ENCODE measurements around the gene PARD3B.

Gene PARD3B

DNA sequence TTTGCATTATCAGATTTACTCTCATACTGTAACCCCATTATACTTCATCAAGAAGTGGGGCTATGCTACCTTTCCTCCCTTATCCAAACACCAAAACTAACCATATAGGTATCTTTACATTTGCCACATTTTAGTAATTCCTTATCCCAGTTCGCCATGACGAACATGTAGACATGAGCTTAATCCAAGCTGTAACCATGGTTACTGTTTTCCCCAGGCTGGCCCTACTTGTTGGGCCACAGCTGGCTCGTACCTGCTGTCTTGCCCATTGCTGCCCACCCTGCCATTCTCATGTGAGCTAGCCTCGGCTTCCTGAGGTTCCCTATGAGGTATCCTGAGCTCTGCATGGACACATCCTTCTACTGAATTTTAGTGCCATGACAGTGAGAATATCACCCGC lies 117.7 kb downstream of the PARD3B start:
- DNase-seq = no peak

DNA sequence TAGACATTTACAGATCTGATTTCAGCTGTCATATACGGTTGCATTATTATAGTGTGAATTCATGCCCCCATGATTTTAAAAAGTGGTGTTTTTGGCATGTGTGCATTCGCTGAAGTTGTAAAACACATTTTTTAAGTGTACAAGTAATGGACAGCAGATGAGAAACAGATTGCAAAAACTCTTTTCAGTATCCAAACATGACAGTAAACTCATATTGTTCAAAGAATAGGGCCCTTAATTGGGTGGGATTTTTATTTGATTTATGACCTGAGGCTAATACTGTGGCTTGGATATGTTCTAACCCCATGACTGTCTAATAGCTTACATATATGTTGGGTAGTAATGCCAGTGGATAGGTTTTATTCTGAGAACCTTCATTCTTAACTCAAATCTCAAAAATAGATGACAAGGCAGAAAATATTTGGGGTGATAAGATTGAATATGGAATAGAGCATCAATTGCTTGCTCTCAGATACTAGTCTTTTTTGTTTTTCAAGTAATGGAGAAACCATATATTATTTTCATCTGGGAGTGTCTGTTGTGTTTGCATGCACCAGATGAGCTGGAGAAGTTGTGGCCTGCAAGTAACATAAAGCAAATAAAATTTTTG lies 118.6 kb downstream of the PARD3B start:
- DNase-seq = no peak

DNA sequence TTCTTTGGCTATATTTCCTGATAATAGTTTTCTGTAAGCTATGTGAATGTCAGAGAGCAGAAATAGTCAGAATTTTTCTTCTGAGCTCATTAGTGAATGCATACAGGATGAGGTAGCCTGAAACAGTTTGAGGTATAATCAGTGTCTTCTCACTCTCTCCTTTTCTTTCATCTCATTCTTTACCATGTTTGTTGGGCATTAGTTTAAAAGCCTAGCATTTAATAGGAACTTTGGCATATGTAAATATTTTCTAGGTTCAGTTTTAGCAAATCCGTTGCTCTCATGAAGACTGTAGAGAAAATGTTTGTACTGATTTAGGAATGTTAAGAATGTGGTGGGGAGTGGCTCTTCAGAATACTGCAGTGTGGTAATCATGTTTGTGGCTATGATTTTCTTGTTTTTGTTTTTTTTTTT lies 119.4 kb downstream of the PARD3B start:
- DNase-seq = no peak

DNA sequence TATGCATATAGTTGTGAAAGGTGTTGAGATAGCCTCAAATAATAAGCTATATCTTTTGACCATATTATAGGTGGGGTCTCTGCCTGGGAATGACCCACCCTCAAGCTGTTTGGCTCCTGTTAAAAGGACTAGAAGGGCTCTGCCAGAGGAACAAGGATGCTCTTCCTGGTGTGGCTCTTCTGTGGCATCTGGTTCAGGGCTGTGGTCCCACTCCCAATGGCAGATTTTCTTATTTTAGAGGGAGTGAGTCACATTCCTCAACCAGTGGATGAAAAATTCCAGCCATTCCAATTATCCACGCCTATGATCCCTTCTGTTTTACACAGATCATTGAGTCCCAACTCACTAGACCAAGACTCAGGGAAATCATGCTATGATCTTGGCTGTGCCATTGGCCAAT lies 119.9 kb downstream of the PARD3B start:
- DNase-seq = no peak

DNA sequence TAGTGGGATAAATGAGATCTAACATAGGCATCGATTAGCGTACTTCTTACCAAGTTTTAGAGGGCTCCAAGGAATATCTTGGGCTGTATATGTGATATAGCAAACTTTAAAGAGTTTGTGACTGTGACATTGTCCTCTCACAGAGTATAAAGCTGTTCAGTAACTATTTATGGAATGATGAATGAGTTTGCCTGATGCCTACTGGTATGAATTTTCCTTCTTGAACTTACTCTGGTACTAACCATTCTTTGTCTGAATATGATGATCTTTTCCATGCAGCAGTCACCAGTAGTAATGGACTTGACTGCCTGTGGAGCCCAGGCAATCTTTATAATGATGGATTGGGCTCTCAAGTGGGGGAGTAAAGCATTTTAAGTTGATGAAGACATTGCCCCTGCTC lies 120.5 kb downstream of the PARD3B start:
- DNase-seq = no peak

DNA sequence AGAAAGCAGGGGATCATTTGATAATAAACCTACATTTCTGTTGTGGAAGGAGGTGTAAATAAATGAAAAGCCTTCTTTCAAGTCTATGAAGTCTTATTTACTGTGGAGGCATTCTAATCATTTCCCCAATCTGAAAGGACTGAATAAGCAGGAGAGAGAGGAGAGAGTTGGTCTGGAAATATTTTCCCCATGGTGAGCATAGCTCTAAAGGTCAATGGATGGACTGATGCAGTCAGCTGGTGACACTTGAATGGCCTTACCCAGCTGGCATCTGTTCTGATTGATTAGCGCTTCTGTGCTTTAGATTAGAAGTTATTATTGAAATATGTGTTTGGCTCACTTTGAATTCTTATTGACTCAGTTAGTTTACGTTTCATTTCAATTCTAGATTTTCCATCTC lies 122.7 kb downstream of the PARD3B start:
- DNase-seq = no peak

DNA sequence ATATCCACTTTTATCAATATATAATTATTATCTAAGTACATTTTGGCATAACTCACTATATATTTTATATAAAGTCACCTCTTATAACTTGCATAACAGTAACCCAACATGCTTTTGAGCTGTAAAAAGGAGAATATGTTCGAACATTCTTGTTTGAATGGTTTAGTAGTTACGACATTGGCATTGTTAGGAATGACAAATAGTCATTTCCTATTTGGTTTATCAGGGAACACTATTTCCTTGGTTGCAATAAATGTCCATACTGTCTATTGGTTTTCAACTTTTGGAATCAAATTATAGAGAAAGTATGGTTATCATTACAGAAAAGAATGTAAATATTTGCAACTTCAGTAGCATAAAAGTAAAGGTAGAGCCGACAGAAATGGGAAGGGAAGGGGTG lies 124.1 kb downstream of the PARD3B start:
- DNase-seq = no peak

DNA sequence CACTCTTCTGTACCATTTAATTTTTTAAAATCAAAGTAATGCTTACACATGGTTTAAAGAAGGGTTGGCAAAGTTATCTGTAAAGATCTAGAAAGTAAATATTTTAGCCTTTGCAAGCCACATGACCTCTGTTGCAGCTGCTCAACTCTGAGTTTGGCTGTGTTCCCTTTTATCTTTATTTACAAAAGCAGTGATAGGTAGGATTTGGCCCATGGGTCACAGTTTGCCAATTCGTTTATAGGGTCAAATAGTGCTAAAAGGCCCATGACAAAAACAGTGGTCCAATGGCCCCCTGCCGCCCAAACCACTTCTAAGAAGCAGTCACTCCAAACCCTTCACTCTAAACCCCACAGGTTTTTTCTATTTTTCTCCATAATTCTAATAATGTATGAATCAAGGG lies 124.8 kb downstream of the PARD3B start:
- no peak for DNase-seq

DNA sequence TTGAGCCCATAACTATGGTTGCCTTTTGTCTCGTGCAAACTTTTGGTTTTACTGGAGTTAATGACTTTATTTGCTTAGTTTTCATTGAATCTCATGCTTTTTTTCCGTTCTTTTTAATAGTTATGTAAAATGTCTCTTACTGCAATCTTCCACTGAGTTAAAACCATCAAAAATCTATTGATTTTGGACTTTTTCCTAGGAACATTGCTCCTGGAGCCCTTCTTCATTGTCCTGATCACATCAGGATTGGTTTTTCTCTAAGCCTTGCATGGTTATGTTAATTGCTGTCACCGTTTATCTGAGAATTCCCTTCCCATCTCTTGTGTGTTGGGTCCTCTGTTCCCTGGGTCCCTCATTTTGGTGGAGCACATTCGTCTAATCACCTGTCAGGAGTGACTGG lies 125.5 kb downstream of the PARD3B start:
- no peak for DNase-seq

DNA sequence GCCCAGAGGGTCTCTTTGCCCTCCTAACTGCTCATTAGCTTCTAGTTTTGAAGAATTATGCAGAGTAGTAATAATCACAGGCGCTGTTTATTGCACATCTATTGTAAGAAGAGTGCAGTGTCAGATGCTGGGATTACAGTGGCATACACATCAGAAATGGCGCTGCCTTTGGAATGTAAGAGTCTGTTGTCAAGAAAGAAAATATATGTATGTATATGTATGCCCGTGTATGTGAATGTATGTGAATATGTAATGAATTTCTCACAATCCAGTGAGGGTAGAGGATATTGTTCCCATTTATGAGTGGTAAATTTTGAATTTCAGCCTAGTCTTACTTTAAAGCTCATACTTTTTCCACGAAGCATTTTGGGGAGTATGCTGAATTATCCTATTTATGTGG lies 127.5 kb downstream of the PARD3B start:
- DNase-seq = no peak

DNA sequence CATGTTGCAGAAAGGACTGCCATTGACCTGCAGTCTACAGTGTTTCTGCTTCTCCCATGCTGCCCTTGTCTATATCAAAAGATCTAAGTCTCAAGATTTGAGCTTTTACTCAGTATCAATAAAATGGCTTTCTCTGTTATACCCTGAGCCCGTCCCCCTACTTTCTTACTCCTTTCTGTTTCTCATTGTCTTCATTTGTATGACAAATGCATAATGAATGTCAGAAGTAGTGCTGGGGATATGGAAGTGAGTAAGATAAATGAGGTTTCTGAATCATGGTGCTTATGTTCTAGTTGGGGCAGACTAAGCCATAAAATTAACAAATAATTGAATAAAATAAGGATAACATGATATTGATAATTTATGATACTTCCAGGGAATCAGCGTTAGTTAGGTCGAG lies 128.6 kb downstream of the PARD3B start:
- no peak for DNase-seq

DNA sequence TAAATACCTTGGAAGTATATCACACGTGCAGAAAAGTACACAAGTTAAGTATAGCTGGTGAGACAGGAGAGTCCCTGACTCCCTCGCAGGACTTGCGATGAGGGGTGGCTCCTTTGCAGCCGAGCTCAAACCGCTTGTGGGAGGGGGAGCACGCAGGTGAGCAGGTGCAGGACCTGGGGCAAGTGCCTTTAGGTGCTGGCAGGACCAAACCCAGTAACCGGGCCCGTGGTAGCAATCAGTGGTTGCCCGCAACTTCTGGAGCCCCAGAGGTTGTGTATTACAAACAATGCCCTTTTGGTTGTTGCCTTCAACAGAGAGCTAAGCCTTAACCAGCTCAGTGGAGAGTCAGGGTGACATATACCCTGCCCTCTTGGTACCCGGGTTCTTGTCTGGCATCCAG lies 132.8 kb downstream of the PARD3B start:
- DNase-seq = no peak

DNA sequence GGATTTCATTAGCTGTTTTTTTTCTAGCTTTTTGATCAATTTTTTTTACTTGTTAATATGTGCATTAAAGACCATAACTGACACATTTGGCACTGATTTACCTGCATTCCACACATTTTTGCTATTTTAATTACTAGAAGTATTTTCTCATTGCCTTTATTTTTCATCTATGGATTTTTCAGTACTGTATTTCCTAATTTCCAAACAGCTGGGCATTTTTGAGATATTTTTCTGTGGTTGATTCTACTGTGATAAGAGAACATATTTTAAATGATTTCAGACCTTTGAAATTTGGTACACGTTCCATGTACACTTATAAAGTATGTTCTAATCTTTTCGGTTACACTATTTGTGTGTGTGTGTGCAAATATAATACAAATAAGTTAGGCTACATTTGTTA lies 135.3 kb downstream of the PARD3B start:
- no peak for DNase-seq

DNA sequence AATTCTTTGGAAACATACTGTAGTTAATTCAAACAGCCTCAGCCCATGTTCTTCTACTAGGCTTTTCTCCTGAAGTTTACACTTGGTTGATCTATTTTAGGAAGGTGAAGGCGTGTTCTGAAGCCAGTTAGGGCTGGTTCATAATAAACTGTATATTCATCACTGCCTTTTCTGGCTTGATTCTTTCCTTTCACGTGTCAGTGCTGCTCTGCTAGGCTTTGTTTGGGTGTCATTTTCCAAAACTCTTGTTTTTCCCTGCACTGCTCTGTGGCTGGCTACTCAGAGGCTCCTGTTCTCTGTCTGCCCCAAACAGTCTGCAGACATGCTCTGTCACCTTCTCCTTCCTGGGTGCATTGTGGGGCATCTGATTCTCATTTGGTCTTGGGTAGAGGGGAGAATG lies 136.1 kb downstream of the PARD3B start:
- no peak for DNase-seq

DNA sequence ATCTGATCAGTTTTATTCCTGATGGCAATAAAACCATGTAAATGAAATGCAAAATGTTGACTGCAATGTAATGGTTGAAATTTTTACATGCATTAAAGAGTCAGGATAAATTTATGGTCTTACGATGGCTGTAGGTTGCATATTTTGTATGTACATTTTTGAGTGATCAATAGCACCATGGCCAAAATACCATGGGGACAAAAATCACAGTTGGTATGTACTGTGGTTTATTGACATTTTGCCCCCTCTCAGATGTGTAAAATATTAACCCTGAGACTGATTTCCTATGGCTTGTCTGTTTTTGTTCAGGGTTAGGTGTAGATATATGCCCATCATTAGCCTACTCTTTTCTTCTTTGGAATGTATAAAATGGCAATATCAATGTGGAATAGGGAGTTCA lies 138.1 kb downstream of the PARD3B start:
- DNase-seq = no peak

DNA sequence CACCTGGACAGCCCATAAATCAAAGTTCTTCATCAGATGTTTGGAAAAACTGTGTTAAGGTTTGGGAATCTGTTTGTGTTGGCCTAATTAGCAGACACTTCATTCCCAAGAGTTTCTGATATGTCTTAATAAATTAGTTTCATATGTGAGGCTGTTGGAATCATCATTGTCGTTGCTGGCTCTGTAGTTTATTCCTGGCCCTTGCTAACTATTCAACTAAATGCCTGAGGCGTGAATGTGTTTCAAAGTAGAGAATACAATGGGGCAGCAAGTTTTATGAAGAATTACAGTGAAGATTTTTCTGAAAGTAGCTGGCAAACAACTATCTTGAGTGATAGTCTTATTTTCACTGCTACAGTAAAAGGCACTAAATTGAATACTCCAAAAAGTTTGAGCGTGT lies 141.1 kb downstream of the PARD3B start:
- no peak for DNase-seq

DNA sequence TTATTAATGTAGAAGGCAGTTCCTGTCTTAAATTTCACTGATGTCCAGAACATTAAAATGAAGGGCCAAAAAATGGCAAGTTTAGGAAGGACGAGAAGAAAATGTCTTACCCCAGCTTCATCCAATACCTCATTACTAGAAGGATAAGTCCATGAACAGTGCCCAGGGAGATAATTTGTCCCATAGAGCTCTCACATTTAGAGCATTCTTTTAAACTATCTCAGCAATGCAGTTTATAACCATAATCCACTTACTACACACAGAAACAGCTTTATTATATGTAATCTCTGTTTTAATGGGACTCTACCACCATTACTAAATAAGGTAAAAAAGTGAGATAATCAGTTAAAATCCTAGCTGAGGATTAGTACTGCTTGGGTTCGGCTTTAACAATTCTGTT lies 142.5 kb downstream of the PARD3B start:
- DNase-seq = no peak

DNA sequence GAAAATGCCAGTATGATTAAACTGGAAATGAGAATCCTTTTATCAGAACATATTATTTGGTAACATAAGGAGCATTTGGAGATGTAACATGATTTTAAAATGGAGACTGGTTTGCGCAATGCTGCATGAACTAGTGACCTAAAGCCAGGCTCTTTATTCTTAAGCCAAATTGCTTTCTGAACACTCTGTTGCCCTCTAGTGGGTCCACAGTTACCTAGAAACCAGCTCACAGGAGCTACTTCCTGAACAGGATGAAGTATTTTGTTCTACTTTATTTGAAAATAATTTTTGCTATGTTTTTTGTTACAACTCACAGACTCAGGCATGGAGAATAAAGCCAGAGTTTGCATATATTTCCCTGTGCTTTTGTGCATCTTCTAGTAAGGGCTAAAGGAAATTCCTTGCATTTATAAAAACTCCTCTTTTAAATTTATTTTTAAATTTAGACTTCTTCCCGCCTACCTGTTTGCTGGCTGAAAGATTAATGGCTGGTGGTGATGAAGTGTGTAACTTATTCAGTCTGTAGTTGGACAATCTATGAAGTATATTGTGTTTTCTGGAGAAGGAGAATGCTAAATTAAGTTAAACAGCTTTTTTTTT lies 146.7 kb downstream of the PARD3B start:
- peak; percentile 39 for DNase-seq

DNA sequence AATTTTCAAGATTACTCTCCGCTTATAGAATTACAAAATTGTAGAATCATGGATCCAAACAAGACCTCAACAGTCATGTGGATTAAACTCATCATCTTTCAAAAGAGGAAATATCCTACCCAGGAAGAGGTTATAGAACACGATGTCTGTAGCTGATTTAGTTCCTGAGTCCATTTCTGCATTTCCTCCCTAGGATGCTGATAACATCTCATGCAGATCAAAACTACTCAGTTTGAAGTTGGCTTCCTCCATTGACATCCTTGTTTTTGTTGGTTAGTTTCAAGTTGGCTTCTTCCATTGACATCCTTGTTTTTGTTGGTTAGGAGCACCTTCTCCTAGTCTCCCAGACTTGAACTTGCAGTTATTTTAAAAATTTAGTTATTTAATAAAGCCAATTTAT lies 147.5 kb downstream of the PARD3B start:
- no peak for DNase-seq

DNA sequence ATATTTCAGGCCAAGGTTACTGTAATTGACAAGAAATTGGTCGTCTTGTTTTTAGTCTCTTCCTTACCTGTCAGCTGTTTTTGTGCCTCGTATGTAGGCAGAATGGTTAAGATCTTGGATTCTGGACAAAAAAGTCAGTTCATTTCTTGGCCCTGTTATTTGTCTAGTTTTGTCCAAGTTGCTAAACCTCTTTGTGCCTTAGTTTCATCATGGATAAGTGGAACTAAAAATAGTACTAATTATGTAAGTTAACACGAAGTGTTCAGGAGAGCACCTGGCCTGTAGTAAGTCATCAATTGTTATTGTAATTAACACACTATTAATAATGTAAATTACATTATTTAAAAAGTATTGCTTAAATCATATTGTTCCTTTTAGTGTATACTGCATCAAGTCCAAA lies 148.0 kb downstream of the PARD3B start:
- DNase-seq = no peak

DNA sequence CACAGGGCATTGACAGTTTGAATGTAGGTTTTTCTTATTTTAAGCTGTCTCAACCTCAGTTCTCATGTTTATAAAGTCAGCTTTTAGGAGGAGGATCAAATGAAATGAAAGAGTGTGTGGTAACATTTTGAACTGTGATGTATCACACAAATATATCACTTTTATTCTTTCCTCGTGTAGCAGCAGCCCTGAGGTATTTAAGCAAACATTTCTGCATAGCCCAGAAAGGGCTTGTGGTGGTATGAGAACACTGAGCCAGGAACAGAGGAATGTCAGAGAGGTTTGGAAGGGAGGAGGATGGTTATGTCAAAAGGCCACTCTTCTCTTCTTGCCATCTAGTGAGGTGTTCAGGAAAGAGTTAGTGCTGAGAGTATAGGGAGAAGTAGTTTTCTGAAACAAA lies 150.2 kb downstream of the PARD3B start:
- no peak for DNase-seq

DNA sequence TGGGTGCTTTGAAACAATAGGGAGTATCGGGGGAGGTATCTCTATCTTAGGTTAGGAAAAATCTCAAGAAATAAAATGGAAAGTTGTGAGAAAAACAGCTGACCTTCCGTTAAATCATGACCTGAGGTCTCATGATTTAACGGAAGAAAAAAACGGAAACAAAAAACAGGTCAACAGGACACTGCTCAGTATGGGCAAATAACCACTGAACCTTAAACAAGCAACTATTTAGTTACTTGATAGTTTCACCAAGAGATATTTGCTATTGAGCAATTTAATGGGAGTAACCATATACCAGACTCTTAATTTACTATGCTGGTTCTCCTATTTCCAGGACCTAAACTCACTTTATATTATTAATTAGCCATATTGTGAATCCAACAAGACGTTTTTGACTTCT lies 150.8 kb downstream of the PARD3B start:
- no peak for DNase-seq

DNA sequence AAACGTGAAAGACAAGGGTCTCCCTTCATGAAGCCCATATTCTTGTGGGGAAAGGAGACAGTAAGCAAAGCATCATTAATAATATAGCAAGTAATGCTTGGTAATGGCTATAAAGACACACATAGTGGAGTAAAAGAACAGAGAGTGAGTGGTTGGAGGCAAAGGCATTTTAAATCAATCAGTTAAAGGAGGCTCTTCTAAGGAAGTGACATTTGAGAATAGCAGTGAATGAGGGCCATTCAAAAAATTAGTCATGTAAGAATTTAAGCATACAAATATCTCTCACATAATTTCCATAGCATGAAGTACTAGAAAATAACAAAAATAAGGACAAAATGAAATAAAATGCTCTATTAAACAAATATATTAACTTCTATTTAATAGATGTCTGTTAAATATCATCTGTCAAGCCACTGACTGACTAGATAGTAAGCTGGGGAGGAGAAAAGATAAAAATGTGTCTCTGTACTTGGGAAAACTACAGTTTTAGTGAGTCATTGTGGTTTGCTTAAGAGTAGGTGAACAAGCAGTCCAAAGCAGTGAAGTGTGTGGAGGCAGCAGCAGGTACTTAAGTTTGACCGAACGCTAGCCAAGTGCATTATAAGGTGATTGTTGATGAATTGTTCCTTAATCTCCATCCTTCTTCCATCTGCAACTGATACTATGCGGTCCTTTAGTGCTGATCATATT lies 160.1 kb downstream of the PARD3B start:
- no peak for DNase-seq

DNA sequence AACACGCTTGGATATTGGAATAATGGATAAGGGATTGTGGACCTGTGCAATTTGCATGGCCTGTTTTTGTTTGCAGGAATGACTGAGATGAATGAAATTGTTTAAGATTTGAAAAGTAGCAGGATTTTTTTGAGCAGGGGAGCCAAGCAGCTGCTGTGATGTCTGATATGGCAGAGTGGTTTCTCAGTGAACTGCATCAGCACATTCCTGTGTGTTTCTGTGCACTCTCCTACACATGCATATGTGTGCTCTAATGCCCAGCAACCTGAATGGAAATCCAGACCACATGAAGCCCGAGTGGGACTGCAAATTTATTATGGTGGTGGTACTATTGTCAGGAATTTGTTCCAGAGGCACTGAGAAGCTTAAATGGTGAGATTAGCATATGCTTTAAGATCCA lies 161.7 kb downstream of the PARD3B start:
- no peak for DNase-seq

DNA sequence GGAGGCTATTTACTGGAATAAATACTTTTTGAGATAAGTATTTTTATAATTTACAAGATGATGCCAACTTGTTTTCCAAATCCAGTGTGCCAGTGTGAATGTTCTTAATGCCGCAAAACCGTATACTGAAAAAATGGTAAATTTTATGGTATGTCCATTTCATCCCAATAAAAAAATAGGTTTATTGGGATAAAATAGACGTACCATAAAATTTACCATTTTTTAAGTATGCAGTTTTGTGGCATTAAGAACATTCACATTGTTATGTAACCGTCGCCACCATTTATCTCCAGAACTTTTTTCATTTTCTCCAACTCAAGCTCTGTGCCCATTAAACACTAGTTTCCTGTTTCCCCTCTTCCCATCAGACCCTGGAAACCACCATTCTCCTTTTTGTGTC lies 167.9 kb downstream of the PARD3B start:
- DNase-seq = no peak
